ENCODE data around the gene WSB2. TPM values are rescaled to one million over a fixed set of nuclear protein-coding genes. Genes with fewer than 3 reads are reported as not detected.

WSB2 gene
- total and polyA plus RNA-seq, 2 of the 8 experiments (the other 6 are each of a cell fraction or from before 2014, with no cell fraction given) = 47.5 to 58.2 TPM

- TF ChIP-seq POLR2A (IDR thresholded peaks at IDR 0.05; ENCODE audit: control extremely low read depth in 1 of 2, low read depth in 2 of 2, low read length in 2 of 2) (no peak), CEBPB (IDR thresholded peaks at IDR 0.05; ENCODE audit: low read depth, low read length) (no peak), SP2 (IDR thresholded peaks at IDR 0.05; ENCODE audit: low read length) (no peak), HDAC2 (IDR thresholded peaks at IDR 0.05; ENCODE audit: borderline replicate concordance in 1 of 2, low read depth in 2 of 2, low read length in 2 of 2) (no peak)
Measured at GRCh38 chr12:117994551-117995438, 66.2 kb downstream of the WSB2 start (continued).
